HG03432 (cell line): ENCODE data around the gene TAF4B.
"Not testable (repeated sequence)": the region's sequence is repeated elsewhere in the genome, so short reads cannot be mapped to it uniquely, and the experiment has no call there.

Source experiments
- ATAC-seq: cut with Tn5 transposase; IDR thresholded peaks from one replicate; pipeline ENCODE4 v1.9.1; 2021; ENCODE audit warnings: mild to moderate bottlenecking, moderate library complexity; ENCODE audit not compliant: unreplicated experiment

The TAF4B gene

GRCh38 chr18:26237363-26237762, 11.1 kb downstream of the TAF4B start:
- ATAC-seq = not testable (repeated sequence)

- not testable (repeated sequence) for ATAC-seq
Measured at GRCh38 chr18:26238718-26239117, 12.5 kb downstream of the TAF4B start.

GRCh38 chr18:26242392-26242791, 16.1 kb downstream of the TAF4B start:
- not testable (repeated sequence) for ATAC-seq

GRCh38 chr18:26245434-26245833, 19.2 kb downstream of the TAF4B start:
- ATAC-seq = not testable (repeated sequence)

GRCh38 chr18:26252411-26252810, 26.2 kb downstream of the TAF4B start:
- no peak for ATAC-seq

- ATAC-seq = peak; percentile 56
Measured at GRCh38 chr18:26254808-26255207, 28.6 kb downstream of the TAF4B start.

GRCh38 chr18:26255695-26256622, 29.7 kb downstream of the TAF4B start:
- ATAC-seq = peak; percentile 58

GRCh38 chr18:26258711-26259110, 32.5 kb downstream of the TAF4B start:
- no peak for ATAC-seq

GRCh38 chr18:26259416-26259815, 33.2 kb downstream of the TAF4B start:
- not testable (repeated sequence) for ATAC-seq

- ATAC-seq = no peak
Measured at GRCh38 chr18:26262156-26262555, 35.9 kb downstream of the TAF4B start.

- ATAC-seq = no peak
Measured at GRCh38 chr18:26267357-26267930, 41.2 kb downstream of the TAF4B start.

- no peak for ATAC-seq
Measured at GRCh38 chr18:26268454-26268853, 42.2 kb downstream of the TAF4B start.

GRCh38 chr18:26271917-26272549, 45.8 kb downstream of the TAF4B start:
- no peak for ATAC-seq

- ATAC-seq = no peak
Measured at GRCh38 chr18:26277374-26277773, 51.1 kb downstream of the TAF4B start.

GRCh38 chr18:26279428-26279827, 53.2 kb downstream of the TAF4B start:
- ATAC-seq = no peak

- ATAC-seq = no peak
Measured at GRCh38 chr18:26286008-26286407, 59.8 kb downstream of the TAF4B start.

GRCh38 chr18:26287644-26288043, 61.4 kb downstream of the TAF4B start:
- no peak for ATAC-seq

- ATAC-seq = no peak
Measured at GRCh38 chr18:26290385-26290784, 64.1 kb downstream of the TAF4B start.

- ATAC-seq = no peak
Measured at GRCh38 chr18:26293982-26294381, 67.7 kb downstream of the TAF4B start.

GRCh38 chr18:26298107-26298506, 71.9 kb downstream of the TAF4B start:
- ATAC-seq = peak; percentile 36

GRCh38 chr18:26301681-26302080, 75.4 kb downstream of the TAF4B start:
- no peak for ATAC-seq

- ATAC-seq = not testable (repeated sequence)
Measured at GRCh38 chr18:26303222-26303621, 77.0 kb downstream of the TAF4B start.
